SIG-M5 treated with dmso at 0.1 percent for 504 hours (cell line): ENCODE results near the gene LRSAM1.

Source experiments
- DNase-seq: peaks from one replicate; lab custom pipeline; 2025; ENCODE audit not compliant: unreplicated experiment; lab: John Stamatoyannopoulos, UW

Gene LRSAM1

GRCh38 chr9:127548352-127548881, 97.1 kb downstream of the LRSAM1 start:
- peak; percentile 8 for DNase-seq

- DNase-seq, result no peak
Observed at GRCh38 chr9:127549218-127549617, 97.9 kb downstream of the LRSAM1 start.

- DNase-seq, result no peak
Observed at GRCh38 chr9:127549751-127550150, 98.4 kb downstream of the LRSAM1 start.

GRCh38 chr9:127550282-127550681, 99.0 kb downstream of the LRSAM1 start:
- DNase-seq, result no peak

GRCh38 chr9:127550751-127551150, 99.4 kb downstream of the LRSAM1 start:
- DNase-seq, result no peak
